Gastroesophageal sphincter (tissue), 4 donors: ENCODE measurements around the gene CGNL1. TPM values are rescaled to one million over a fixed set of nuclear protein-coding genes. Genes with fewer than 3 reads are reported as not detected.
A peak's percentile ranks its signal among the peaks of the same experiment; 100 is the strongest.

Experiments
- ATAC-seq: fragments of 150-250 bp; one replicate; pipeline ENCODE4 v1.9.1; 2016; ENCODE audit warnings: mild to moderate bottlenecking, moderate library complexity
- H3K27ac ChIP-seq, 4 donors: fragments of 200-600 bp; sonication (generic) in 3 of 4; 1 replicate in 3 of 4; 2 replicates in 1 of 4; pipeline ENCODE4 v1.5.1; 2016 to 2019
- H3K27me3 ChIP-seq: fragments of 200-600 bp; sonication (generic); one replicate; pipeline ENCODE4 v1.5.1; 2019
- H3K36me3 ChIP-seq, 2 donors: fragments of 200-600 bp; sonication (generic); one replicate each; pipeline ENCODE4 v1.5.1; 2019; ENCODE audit warnings: control low read depth in 1 of 2
- H3K4me1 ChIP-seq, 3 donors: fragments of 200-600 bp; sonication (generic); 1 replicate in 2 of 3; 2 replicates in 1 of 3; pipeline ENCODE4 v1.5.1; 2016 to 2019; ENCODE audit warnings: control low read depth in 2 of 3
- H3K4me3 ChIP-seq, 2 donors: fragments of 200-600 bp; sonication (generic); one replicate each; pipeline ENCODE4 v1.5.1; 2019; ENCODE audit warnings: mild to moderate bottlenecking in 1 of 2, moderate library complexity in 1 of 2
- H3K9me3 ChIP-seq, 3 donors: fragments of 200-600 bp; sonication (generic); one replicate each; pipeline ENCODE4 v1.5.1; 2017 to 2019; ENCODE audit warnings: control low read depth in 2 of 3
- CTCF ChIP-seq, 4 experiments: fragments of 200-600 bp in 2 of 4; fragments of 450-650 bp in 2 of 4; sonication (generic) in 1 of 4; IDR thresholded peaks; one replicate each; pipeline ENCODE4 v1.5.1; 2017 to 2019; ENCODE audit warnings: antibody characterized with exemption in 4 of 4, mild to moderate bottlenecking in 2 of 4, moderate library complexity in 2 of 4
- EP300 ChIP-seq: sonication (generic); formaldehyde crosslinking; IDR thresholded peaks from one replicate; pipeline ENCODE4 v1.6.1; 2017; ENCODE audit warnings: antibody characterized with exemption, mild to moderate bottlenecking
- POLR2A ChIP-seq, 2 donors: fragments of 450-650 bp; IDR thresholded peaks; one replicate each; pipeline ENCODE4 v1.6.1; 2017; ENCODE audit warnings: antibody characterized with exemption in 2 of 2, mild to moderate bottlenecking in 2 of 2, moderate library complexity in 1 of 2
- POLR2AphosphoS5 ChIP-seq: sonication (generic); formaldehyde crosslinking; IDR thresholded peaks from one replicate; pipeline ENCODE4 v1.6.1; 2017; ENCODE audit warnings: antibody characterized with exemption
- WGBS, 2 donors: methylation state at CpG; one replicate each; pipeline ENCODE4 v1.1.5; 2018; ENCODE audit warnings: low coverage in 1 of 2; 5-methylcytosine and 5-hydroxymethylcytosine counted together
- total RNA-seq, 4 donors: library from RNA; depleted of rRNA; stranded (reverse); fragments of >200 nt; gene quantifications; one replicate each; pipeline ENCODE4 v1.1.0, GENCODE V29; 2016

Gene CGNL1
- total RNA-seq, 4 donors from 2014 or later = 8.5 to 36.4 (median 16.7) TPM

- Histone ChIP-seq H3K4me3 (no peak overlapping the region), H3K9me3 (no peaks in the 10 kb centered on the region), H3K27ac (no peak overlapping the region), H3K4me1 (peaks cover 6 to 29% (median 7%) of the 10 kb centered on the region in 3 donors), H3K36me3 (no peaks in the 10 kb centered on the region), H3K27me3 (no peaks in the 10 kb centered on the region)
- ATAC-seq = peak; percentile 32
- 10 to 21% methylated on average over 3 to 5 of the region's 5 CpGs for WGBS, 2 donors
- TF ChIP-seq POLR2A (IDR thresholded peaks at IDR 0.05) (no peak), POLR2AphosphoS5 (no peak), CTCF (IDR thresholded peaks at IDR 0.05) (peak; percentile 78 to 89 (median 83)), EP300 (no peak)
These were observed 183.6 kb downstream of the CGNL1 start for GRCh38 chr15:57559875-57560274.

GRCh38 chr15:57561041-57561711 lies 184.9 kb downstream of the CGNL1 start:
- Histone ChIP-seq H3K4me3 (peak overlapping the region in 1 of 2 donors; percentile 4), H3K36me3 (no peaks in the 10 kb centered on the region), H3K4me1 (peaks cover 4 to 23% (median 4%) of the 10 kb centered on the region in 3 donors), H3K9me3 (no peaks in the 10 kb centered on the region), H3K27me3 (no peaks in the 10 kb centered on the region), H3K27ac (peak overlapping the region; percentile 14 to 66 (median 56))
- peak; percentile 90 for ATAC-seq
- 25 to 35% methylated on average over 4 to 9 of the region's 9 CpGs for WGBS, 2 donors
- peak; percentile 42 for TF ChIP-seq POLR2AphosphoS5
- TF ChIP-seq CTCF (IDR thresholded peaks at IDR 0.05) = peak; percentile 89 to 95 (median 93)
- no peak for TF ChIP-seq POLR2A (IDR thresholded peaks at IDR 0.05)

GRCh38 chr15:57562196-57562769 lies 186.0 kb downstream of the CGNL1 start:
- Histone ChIP-seq H3K4me3 (no peak overlapping the region), H3K9me3 (no peaks in the 10 kb centered on the region), H3K27me3 (no peaks in the 10 kb centered on the region), H3K27ac (peak overlapping the region in 3 of 4 donors; percentile 24 to 66 (median 65)), H3K4me1 (peaks cover 4 to 28% (median 4%) of the 10 kb centered on the region in 3 donors), H3K36me3 (no peaks in the 10 kb centered on the region)
- TF ChIP-seq CTCF (IDR thresholded peaks at IDR 0.05) (no peak), POLR2AphosphoS5 (no peak), EP300 (no peak), POLR2A (IDR thresholded peaks at IDR 0.05) (no peak)
- ATAC-seq = no peak
- 64 to 76% methylated on average over 7 to 9 of the region's 11 CpGs for WGBS, 2 donors

- TF ChIP-seq POLR2A (IDR thresholded peaks at IDR 0.05) = no peak
- no peak for TF ChIP-seq POLR2AphosphoS5
- TF ChIP-seq CTCF (IDR thresholded peaks at IDR 0.05) = no peak
- TF ChIP-seq EP300 = no peak
- 64 to 79% methylated on average over 6 of the region's 6 CpGs for WGBS, 2 donors
- Histone ChIP-seq H3K27ac (no peak overlapping the region), H3K9me3 (no peaks in the 10 kb centered on the region), H3K36me3 (no peaks in the 10 kb centered on the region), H3K4me3 (no peak overlapping the region), H3K27me3 (no peaks in the 10 kb centered on the region), H3K4me1 (peaks cover 4 to 29% (median 4%) of the 10 kb centered on the region in 3 donors)
- ATAC-seq = no peak
These were observed 187.1 kb downstream of the CGNL1 start for GRCh38 chr15:57563416-57563815.

- Histone ChIP-seq H3K27ac (no peak overlapping the region), H3K9me3 (no peaks in the 10 kb centered on the region), H3K4me1 (peaks cover 0 to 24% (median 4%) of the 10 kb centered on the region in 3 donors), H3K36me3 (no peaks in the 10 kb centered on the region), H3K4me3 (no peak overlapping the region), H3K27me3 (no peaks in the 10 kb centered on the region)
- ATAC-seq = peak; percentile 14
- 43% methylated on average over 1 to 9 of the region's 10 CpGs for WGBS, 2 donors
- TF ChIP-seq EP300 (no peak), POLR2A (IDR thresholded peaks at IDR 0.05) (no peak), CTCF (IDR thresholded peaks at IDR 0.05) (no peak), POLR2AphosphoS5 (no peak)
These were observed 189.0 kb downstream of the CGNL1 start for GRCh38 chr15:57565311-57565710.
